GM18907 (cell line): Measurements from ENCODE around the gene RAB1A.

Experiments
- ATAC-seq: cut with Tn5 transposase; IDR thresholded peaks from one replicate; pipeline ENCODE4 v1.9.1; 2021; ENCODE audit warnings: mild to moderate bottlenecking, moderate library complexity; ENCODE audit not compliant: unreplicated experiment

The RAB1A gene

GRCh38 chr2:65062843-65063825 lies 66.8 kb downstream of the RAB1A start:
- ATAC-seq, result no peak

DNA sequence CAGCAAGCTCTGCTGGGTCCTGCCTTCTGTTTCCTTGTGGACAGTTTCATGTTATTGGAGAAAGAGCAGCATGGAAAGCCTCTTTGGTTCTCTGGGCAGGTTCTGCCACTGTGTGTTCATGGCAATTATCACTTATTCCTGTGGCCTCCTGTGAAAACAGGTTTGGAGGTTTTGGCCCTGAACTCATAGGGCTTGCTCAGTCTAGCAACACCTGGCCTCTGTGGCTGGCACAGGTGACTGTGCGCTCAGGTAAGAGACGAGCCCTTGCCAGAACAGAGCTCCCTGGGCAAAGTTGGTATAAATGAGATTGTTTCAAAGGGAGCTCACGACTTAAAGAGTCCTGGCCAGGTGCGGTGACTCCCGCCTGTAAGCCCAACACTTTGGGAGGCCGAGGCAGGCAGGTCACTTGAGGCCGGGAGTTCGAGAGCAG lies 68.0 kb downstream of the RAB1A start:
- ATAC-seq, result no peak

GRCh38 chr2:65061146-65061909 lies 68.6 kb downstream of the RAB1A start:
- no peak for ATAC-seq

GRCh38 chr2:65059071-65059470 lies 70.8 kb downstream of the RAB1A start:
- no peak for ATAC-seq

DNA sequence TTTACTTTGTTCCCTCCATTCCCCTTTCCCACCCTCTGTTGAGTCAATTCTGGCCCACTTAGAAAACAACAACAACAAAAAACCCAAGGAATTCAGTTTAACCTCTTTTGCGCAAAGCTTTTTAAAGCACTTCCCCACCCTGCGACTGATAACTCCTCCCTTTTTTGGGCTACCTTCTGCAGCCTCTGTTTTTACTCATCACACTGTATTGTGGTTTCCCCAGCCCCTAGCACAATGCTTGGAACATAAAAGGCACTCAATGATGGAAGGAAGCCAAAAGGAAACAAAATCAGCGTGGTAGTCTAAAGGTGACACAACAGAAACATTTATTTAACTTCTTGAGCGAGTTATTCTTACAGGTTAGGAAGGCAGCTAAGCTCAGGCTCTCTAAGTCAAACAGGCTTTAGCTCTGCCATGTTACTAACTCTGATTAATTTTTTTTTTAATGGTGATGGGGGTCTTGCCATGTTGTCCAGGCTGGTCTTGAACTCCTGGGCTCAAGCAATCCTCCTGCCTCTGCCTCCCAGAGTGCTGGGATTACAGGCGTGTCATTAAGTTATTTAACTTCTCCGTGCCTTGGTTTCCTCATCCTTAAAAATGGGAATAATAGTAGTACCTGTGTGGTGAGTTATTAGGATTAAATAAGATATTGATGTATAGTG lies 72.4 kb downstream of the RAB1A start:
- peak; percentile 21 for ATAC-seq

GRCh38 chr2:65057054-65057375 lies 72.9 kb downstream of the RAB1A start:
- no peak for ATAC-seq

DNA sequence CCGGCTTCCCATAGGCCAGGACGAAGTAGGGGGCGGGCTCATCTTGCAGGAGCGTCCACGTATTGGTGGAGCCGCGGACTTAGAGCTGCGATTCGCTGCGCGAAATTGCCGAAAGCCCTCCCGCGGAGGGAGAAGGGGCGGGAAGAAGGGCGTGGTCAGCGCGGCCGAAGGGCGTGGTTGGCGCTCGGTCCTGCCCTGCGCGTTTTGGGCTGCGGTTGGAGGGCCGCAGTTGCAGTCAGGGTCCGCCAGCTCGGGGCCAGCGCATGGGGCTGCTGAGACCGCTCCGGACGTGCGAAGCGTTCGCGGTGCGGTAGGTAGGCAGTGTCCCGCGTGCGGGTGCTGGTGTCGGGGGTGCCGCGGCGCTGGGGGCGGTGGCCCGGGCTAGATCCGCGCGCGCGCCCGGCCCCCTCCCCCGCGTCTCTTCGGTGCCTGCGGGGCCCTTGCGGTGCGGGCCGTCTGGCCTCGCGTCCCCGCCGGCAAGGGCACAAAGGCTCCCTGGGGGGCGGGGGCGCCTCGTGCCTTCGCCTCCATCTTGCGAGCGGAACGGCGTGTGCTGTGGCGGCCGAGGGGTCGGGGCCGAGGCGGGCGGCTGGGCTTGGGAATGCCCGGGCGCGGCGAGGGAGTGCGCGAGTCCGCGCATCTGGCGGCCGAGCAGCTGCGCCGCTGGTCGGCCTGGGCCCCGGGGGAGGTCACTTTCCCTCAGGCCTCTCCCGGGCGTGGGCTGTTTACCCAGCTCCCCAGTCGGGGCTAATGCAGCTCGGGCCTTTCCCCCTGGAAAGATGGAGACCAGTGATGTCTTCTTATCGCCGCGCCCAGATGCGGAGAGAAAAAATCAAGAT lies 73.5 kb downstream of the RAB1A start, which contains the start of gene CEP68:
CEP68 (plus strand) TSS at position 202 of the 839 bp plus-strand sequence. CDS start 13,029 bp downstream, outside the sequence.
- peak; percentile 86 for ATAC-seq

DNA sequence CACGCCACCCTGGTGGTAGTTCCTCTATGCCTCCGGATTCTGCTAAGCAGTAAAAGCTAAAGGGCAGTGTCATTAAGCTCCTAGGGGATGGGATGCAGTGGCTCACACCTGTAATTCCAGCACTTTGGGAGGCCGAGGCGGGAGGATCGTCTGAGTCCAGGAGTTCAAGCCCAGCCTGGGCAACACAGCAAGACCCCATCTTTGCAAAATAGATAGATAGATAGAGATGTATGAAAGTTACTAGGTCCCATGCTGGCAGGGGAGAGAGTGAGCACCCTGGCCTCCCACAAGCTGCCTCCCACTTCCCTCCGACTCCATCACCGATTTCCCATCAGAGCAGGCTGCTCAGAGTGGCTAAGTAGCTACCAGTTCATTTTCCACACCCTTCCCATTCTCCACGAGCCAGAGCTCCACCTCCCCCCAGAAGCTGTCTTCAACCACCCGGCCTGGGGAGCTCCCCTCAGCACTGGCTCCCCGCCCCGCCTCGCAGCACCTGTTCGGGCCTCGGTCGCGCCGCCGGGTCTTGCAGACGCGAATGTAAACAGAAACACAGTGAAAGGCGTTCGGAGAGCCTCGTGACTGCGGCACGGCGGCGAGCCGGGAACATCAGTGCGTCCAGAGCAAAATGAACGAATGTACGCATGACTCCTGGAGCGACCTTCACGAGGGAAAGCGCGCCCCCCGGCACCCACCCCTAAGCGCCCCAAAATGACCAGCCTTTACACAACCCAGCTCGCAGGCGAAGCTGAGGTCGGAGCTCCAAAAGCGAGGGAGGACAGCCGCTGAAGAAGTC lies 74.3 kb downstream of the RAB1A start:
- ATAC-seq, result peak; percentile 36

DNA sequence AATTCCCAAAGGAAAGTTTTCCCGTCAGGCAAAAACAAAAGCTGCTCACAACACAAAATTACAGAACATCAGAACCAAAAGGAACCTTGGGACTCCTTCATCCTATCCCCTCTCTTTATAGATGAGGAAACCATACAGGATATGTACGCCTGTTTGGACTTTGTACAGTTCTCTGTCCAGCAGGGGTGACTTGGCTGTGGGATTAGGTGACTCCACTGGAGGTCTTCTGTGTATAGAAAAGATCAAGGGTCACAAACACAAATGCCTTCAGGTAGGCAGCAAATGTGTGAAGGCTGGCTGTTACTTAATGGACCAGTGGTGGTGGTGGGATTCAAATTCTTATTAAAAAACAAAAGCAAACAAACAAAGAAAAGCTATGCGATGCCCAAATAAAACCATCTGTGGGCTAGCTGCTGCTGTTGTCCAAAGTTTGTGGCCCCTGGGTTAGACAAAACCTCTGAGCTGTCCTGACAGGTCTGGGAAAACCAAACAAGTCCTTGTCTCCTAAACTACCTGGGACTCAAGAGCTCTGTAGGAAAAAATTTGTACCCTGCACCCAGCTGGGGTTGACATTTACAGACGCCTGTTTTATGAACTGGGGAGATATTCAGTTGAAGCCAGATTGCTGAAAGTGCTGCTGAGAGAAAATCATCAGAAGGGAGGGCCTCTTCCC lies 75.0 kb downstream of the RAB1A start:
- no peak for ATAC-seq

- peak; percentile 62 for ATAC-seq
Observed at GRCh38 chr2:65053199-65053598, 76.7 kb downstream of the RAB1A start.

GRCh38 chr2:65050931-65051330 lies 79.0 kb downstream of the RAB1A start:
- no peak for ATAC-seq

DNA sequence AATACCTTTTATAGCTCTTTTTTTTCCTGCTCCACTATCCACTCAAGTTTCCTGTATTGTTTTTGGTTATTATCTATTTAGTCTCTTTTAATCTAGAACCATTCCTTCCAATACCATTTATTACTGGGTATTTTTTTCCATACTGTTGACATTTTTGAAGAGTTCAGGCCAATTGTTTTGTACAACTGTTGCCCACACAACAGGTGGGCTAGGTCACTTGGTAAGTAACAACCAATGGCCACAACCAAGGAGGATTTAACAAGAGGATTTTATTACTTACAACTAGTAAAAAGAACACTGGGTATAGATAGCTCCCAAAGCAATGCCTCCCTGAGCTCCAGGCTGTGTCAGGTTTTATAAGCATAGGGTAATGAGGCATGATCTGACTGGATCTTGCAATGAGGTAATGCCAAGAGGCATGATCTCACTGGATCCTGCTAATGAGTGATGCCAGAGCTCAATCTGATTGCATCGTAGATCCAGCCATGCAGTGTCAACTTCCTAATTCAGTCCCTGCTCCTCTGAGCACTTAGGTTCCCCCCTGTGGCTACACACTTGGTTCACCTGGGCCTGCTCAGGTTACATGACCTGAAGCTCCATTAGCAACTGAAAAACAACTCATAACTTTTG lies 80.8 kb downstream of the RAB1A start:
- no peak for ATAC-seq

DNA sequence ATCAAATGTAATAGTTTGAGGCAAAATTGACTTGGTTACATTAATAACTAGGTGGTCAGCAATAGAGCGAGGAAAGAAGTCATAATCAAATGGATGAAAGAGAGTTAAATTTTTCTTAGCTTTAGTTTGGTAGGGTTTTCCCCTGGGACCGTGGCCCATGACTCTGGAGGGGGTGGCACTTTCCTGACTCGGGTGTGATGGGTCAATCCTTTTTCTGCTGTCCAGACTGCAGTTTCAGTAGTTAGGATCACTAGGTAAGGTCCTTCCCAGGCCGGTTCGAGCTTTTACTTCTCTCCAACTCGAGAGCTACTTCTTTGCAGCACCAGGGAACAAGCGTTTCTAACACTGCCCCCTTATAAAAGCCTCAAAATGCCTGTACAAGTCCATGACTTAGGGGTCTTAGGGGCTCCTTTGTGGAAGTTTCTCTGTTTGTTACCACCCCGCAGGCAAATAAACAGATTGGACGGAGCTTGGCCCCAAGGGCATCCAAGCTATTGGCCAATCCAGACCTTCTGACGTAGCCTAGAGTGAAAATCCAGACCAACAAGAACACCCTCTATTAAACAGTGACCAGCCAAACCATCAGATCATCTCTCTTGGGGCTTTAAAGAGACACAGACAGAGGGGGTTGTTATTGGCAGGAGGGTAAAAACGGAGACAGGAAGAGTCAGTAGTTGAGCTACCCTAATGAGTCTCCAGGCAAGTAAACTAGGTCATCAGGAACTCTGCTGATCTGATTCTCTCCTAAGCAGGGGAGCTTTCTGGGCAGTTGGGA lies 83.1 kb downstream of the RAB1A start:
- ATAC-seq, result no peak

GRCh38 chr2:65045651-65046050 lies 84.3 kb downstream of the RAB1A start:
- no peak for ATAC-seq

DNA sequence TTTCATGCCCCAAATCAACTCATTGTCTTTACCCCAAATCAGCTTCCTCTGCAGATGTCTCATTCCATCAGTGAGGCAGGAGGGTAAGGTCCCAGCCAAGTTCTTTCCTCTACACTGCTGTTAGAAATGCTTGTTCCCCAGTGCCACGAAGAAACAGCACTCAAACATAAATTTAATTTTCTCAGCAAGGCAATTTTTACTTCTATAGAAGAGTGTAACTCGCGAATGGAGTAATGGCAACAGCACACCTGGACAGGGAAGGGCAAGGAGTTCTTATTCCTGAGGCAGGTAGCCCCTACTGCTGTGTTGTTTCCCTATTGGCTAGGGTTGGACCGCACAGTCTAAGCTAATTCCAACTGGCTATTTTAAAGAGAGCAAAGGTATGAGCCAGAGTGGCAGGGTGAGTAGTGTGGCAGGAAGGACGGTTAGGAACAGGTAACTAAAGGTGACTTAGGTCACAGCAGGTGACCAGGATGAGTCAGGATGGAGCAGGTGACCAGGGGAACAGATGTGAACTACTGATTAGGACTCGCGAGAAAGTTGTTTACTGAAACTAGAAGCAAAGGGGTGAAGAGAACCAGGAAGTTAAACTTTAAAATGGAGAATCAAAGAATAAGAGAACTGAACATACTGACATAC lies 85.7 kb downstream of the RAB1A start:
- no peak for ATAC-seq

DNA sequence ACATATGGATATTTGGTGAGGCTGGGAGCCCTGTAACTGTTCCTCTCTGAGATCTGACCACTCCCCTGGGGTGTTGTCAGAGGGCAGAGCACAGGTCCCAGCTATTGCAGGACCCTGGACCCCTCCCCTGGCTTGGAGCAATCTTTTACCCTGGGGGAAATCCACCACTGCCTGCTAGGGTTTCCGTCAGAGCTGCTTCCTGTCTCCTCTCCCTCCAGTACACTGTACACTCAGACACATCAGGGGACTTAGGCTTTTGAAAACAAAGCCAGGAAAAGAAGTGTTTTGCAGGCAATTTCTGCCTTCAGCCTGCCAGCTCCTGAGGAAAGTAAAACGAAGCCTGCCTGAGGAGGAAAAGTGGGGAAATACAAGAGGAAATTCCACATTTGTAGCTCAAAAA lies 86.9 kb downstream of the RAB1A start:
- ATAC-seq, result no peak
